ENCODE data around the gene BACH2.

DNA sequence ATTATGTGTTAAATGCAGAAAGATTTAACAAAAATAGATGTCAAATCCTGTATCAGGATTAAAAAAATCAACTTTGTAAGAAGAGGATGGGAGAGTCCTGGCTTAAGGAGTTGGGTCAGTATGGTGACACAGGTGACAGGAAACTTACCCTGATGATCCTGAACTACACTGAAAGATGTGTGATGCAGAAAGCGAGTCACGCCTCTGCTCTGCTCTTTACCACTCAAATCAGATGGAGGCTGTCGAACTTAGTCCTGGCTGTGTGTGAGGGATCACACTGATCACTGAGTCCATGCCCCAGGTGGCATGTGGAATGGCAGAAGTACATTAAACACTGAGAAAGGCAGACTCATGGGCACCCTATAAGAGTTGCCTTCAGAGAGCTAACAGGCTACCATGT is 309.5 kb downstream of the BACH2 start:
- TF ChIP-seq, protein P1, sequence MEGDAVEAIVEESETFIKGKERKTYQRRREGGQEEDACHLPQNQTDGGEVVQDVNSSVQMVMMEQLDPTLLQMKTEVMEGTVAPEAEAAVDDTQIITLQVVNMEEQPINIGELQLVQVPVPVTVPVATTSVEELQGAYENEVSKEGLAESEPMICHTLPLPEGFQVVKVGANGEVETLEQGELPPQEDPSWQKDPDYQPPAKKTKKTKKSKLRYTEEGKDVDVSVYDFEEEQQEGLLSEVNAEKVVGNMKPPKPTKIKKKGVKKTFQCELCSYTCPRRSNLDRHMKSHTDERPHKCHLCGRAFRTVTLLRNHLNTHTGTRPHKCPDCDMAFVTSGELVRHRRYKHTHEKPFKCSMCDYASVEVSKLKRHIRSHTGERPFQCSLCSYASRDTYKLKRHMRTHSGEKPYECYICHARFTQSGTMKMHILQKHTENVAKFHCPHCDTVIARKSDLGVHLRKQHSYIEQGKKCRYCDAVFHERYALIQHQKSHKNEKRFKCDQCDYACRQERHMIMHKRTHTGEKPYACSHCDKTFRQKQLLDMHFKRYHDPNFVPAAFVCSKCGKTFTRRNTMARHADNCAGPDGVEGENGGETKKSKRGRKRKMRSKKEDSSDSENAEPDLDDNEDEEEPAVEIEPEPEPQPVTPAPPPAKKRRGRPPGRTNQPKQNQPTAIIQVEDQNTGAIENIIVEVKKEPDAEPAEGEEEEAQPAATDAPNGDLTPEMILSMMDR (IDR thresholded peaks at IDR 0.05) = no peak
- no peak for TF ChIP-seq POLR2A (IDR thresholded peaks at IDR 0.05)
